K562 (cell line): Measurements from ENCODE around the gene PITPNC1. TPM values are rescaled to one million over a fixed set of nuclear protein-coding genes. Genes with fewer than 3 reads are reported as not detected.

ENCODE experiments used
- ATAC-seq: fragments of 200-7000 bp; cut with Tn5 transposase; 3 replicates; pipeline ENCODE4 v1.9.1; 2020; ENCODE audit warnings: moderate library complexity
- BruUV-seq: library from RNA; stranded (reverse); fragments of 400-500 nt; replicated peaks from 2 replicates; lab custom pipeline; 2021; lab: Mats Ljungman, UMichigan
- CTCF ChIA-PET: fragments of 300-600 bp; formaldehyde crosslinking; extraction: SDS; loops from one replicate; lab custom pipeline; 2021; ENCODE audit warnings: low intra/inter-chr PET ratio; lab: Yijun Ruan, JAX
- POLR2A ChIA-PET: fragments of 300-600, 350-650 bp; sonication (Branson Sonifier 250); formaldehyde crosslinking; extraction: SDS; loops from one replicate; lab custom pipeline; 2021; ENCODE audit warnings: antibody characterized with exemption, inconsistent platforms; lab: Yijun Ruan, JAX
- DNase-seq, 4 experiments: peaks; one replicate each; pipeline versions ENCODE4 v3.0.0 to v3.0.0-alpha.2; 2011 to 2018; ENCODE audit warnings: low spot score in 3 of 4, mixed read lengths in 3 of 4; ENCODE audit errors: extremely low read depth in 1 of 4
- FAIRE-seq: peaks from 2 replicates; lab custom pipeline; 2011; peaks lifted over from hg19 to GRCh38; lab: Jason Lieb, UNC
- H2AFZ ChIP-seq: 2 replicates; pipeline ENCODE4 v1.6.0; 2011; ENCODE audit warnings: low read depth, low read length, control low read depth, inconsistent platforms
- H3K27ac ChIP-seq: fragments of 200-600 bp; 3 replicates; pipeline ENCODE4 v1.8.0; 2011; ENCODE audit warnings: low read depth, mild to moderate bottlenecking, control low read depth, inconsistent platforms, low read length, moderate library complexity, mixed read lengths; ENCODE audit errors: extremely low read depth
- H3K27me3 ChIP-seq, 2 experiments: fragments of 300-600 bp in 1 of 2; 2 replicates in 1 of 2; 3 replicates in 1 of 2; pipeline versions ENCODE4 v1.6.0 to v1.8.0; 2011; ENCODE audit warnings: inconsistent platforms in 2 of 2, low read length in 2 of 2, mild to moderate bottlenecking in 1 of 2, mixed read lengths in 1 of 2, moderate library complexity in 1 of 2; ENCODE audit not compliant: control insufficient read depth in 2 of 2, insufficient read depth in 2 of 2
- H3K36me3 ChIP-seq: fragments of 300-600 bp; 3 replicates; pipeline ENCODE4 v1.8.0; 2011; ENCODE audit warnings: mild to moderate bottlenecking, low read length, inconsistent platforms; ENCODE audit not compliant: control insufficient read depth, insufficient read depth
- H3K4me1 ChIP-seq, 2 experiments: fragments of 200-600 bp in 1 of 2; replicated peaks in 1 of 2; 2 replicates in 1 of 2; 3 replicates in 1 of 2; pipeline versions ENCODE4 v1.5.1 to v1.8.0; 2011; ENCODE audit warnings: inconsistent platforms in 2 of 2, low read length in 2 of 2, mild to moderate bottlenecking in 1 of 2, mixed read lengths in 1 of 2, moderate library complexity in 1 of 2; ENCODE audit not compliant: control insufficient read depth in 2 of 2, insufficient read depth in 2 of 2
- H3K4me2 ChIP-seq: 2 replicates; pipeline ENCODE4 v1.6.1; 2011; ENCODE audit warnings: low read length, control low read depth, inconsistent platforms, mixed read lengths; ENCODE audit not compliant: insufficient read depth
- H3K4me3 ChIP-seq: fragments of 200-600 bp; sonication (generic), shearing (Covaris generic); 2 replicates; pipeline ENCODE4 v1.5.1; 2016; ENCODE audit warnings: control low read depth, inconsistent platforms
- H3K79me2 ChIP-seq: fragments of 200-600 bp; 3 replicates; pipeline ENCODE4 v1.8.0; 2011; ENCODE audit warnings: low read length, inconsistent platforms; ENCODE audit not compliant: control insufficient read depth, insufficient read depth
- H3K9ac ChIP-seq, 2 experiments: 2 replicates each; pipeline versions ENCODE4 v1.6.0 to v1.6.1; 2011; ENCODE audit warnings: low read depth in 2 of 2, low read length in 2 of 2, control low read depth in 1 of 2, inconsistent platforms in 1 of 2, mild to moderate bottlenecking in 1 of 2, mixed read lengths in 1 of 2; ENCODE audit not compliant: insufficient read depth in 1 of 2
- H3K9me1 ChIP-seq: one replicate; pipeline ENCODE4 v1.6.0; 2011; ENCODE audit warnings: inconsistent platforms, mild to moderate bottlenecking, low read length, moderate library complexity; ENCODE audit not compliant: control insufficient read depth, insufficient read depth
- H3K9me3 ChIP-seq: replicated peaks from 2 replicates; pipeline ENCODE4 v1.5.1; 2011; ENCODE audit warnings: low read depth, low read length, inconsistent platforms; ENCODE audit not compliant: control insufficient read depth, insufficient read depth
- H4K20me1 ChIP-seq: replicated peaks from 2 replicates; pipeline ENCODE4 v1.6.1; 2011; ENCODE audit warnings: low read length, inconsistent platforms, mixed read lengths; ENCODE audit not compliant: control insufficient read depth, insufficient read depth
- CBFA2T2 ChIP-seq: fragments of 450-650 bp; conservative IDR thresholded peaks from 2 replicates; pipeline ENCODE4 v1.6.1; 2017; ENCODE audit warnings: mild to moderate bottlenecking
- CCAR2 ChIP-seq: fragments of 200-400 bp; formaldehyde crosslinking; IDR thresholded peaks from 2 replicates; pipeline ENCODE4 v1.6.1; 2017; ENCODE audit warnings: mild to moderate bottlenecking, low read depth, low read length
- EGR1 ChIP-seq: fragments of 450-650 bp; conservative IDR thresholded peaks from 2 replicates; pipeline ENCODE4 v1.6.1; 2017; ENCODE audit warnings: mild to moderate bottlenecking
- FOXK2 ChIP-seq, 2 experiments: fragments of 450-650 bp; IDR thresholded peaks in 1 of 2; conservative IDR thresholded peaks in 1 of 2; 2 replicates each; pipeline ENCODE4 v1.6.1; 2016; ENCODE audit warnings: low read depth in 2 of 2, mild to moderate bottlenecking in 1 of 2
- GATA2 ChIP-seq: sonication (generic); formaldehyde crosslinking; IDR thresholded peaks from 2 replicates; pipeline ENCODE4 v1.4.0; 2020; ENCODE audit warnings: mild to moderate bottlenecking, missing genetic modification reagents
- GATAD2B ChIP-seq: fragments of 450-650 bp; IDR thresholded peaks from 2 replicates; pipeline ENCODE4 v1.6.1; 2017; ENCODE audit warnings: mild to moderate bottlenecking, borderline replicate concordance
- GTF2F1 ChIP-seq: IDR thresholded peaks from 2 replicates; pipeline ENCODE4 v1.6.1; 2011; ENCODE audit warnings: low read depth, low read length, improper control_type of control experiment
- HDAC3 ChIP-seq: fragments of 450-650 bp; IDR thresholded peaks from 2 replicates; pipeline ENCODE4 v1.6.1; 2018; ENCODE audit warnings: borderline replicate concordance, mild to moderate bottlenecking, moderate library complexity; ENCODE audit not compliant: partially characterized antibody
- HNRNPL ChIP-seq: fragments of 200-400 bp; formaldehyde crosslinking; IDR thresholded peaks from 2 replicates; pipeline ENCODE4 v1.6.1; 2017; ENCODE audit warnings: low read depth, mild to moderate bottlenecking, low read length
- JUND ChIP-seq, 2 experiments: IDR thresholded peaks; 2 replicates in 1 of 2; 3 replicates in 1 of 2; pipeline ENCODE4 v1.6.1; 2011; ENCODE audit warnings: borderline replicate concordance in 2 of 2, low read depth in 2 of 2, low read length in 2 of 2, improper control_type of control experiment in 1 of 2, missing biosample characterization in 1 of 2, missing genetic modification characterization in 1 of 2, missing genetic modification reagents in 1 of 2
- RBFOX2 ChIP-seq: fragments of 200-400 bp; formaldehyde crosslinking; IDR thresholded peaks from 2 replicates; pipeline ENCODE4 v1.6.1; 2017; ENCODE audit warnings: low read depth, mild to moderate bottlenecking, low read length, moderate library complexity
- STAT5B ChIP-seq: fragments of 250-450 bp; sonication (Bioruptor Pico); IDR thresholded peaks from 2 replicates; pipeline ENCODE4 v1.8.0; 2021; ENCODE audit warnings: mild to moderate bottlenecking, inconsistent platforms
- TBL1XR1 ChIP-seq, 2 experiments: IDR thresholded peaks; 2 replicates each; pipeline ENCODE4 v1.6.1; 2012; ENCODE audit warnings: improper control_type of control experiment in 2 of 2, low read length in 2 of 2, mild to moderate bottlenecking in 1 of 2
- WHSC1 ChIP-seq: IDR thresholded peaks from one replicate; pipeline ENCODE4 v1.6.1; 2012; ENCODE audit warnings: low read length, control low read depth, inconsistent platforms
- ZNF184 ChIP-seq: sonication (generic); formaldehyde crosslinking; IDR thresholded peaks from 2 replicates; pipeline ENCODE4 v1.5.0; 2020; ENCODE audit warnings: missing genetic modification reagents
- ZNF644 ChIP-seq: fragments of 200-800 bp; sonication (Bioruptor generic); IDR thresholded peaks from 2 replicates; pipeline ENCODE4 v1.6.1; 2016; ENCODE audit warnings: low read depth, missing genetic modification characterization, missing compliant biosample characterization
- ZNF785 ChIP-seq: fragments of 250-450 bp; sonication (Bioruptor Pico); IDR thresholded peaks from 2 replicates; pipeline ENCODE4 v1.4.0; 2020; ENCODE audit warnings: mild to moderate bottlenecking
- WGBS: fragments of 100-300 bp; shearing (Covaris generic); methylation state at CpG from one replicate; pipeline ENCODE4 v1.1.6; 2016; ENCODE audit warnings: low coverage, mixed read lengths; ENCODE audit not compliant: insufficient coverage; ENCODE audit errors: missing lambda C conversion rate; 5-methylcytosine and 5-hydroxymethylcytosine counted together
- in situ Hi-C: fragments of 300-500 bp; cut with MboI; formaldehyde crosslinking; loops from 4 replicates; pipeline ENCODE4 v1.15.0; 2018; ENCODE audit warnings: inconsistent platforms, mixed read lengths
- intact Hi-C: fragments of 100-400 bp; cut with micrococcal nuclease; formaldehyde crosslinking; loops from 2 replicates; pipeline ENCODE4 v1.14.2; 2022
- polyA plus RNA-seq, 8 experiments: library from polyadenylated mRNA; depleted of rRNA in 4 of 8; stranded (reverse) in 5 of 8; unstranded in 3 of 8; fragments of >200 nt; fragmentation: Nextera tagmentation in 2 of 8; fragmentation: Illumina TruSeq in 1 of 8; extraction: Ambion mirVana in 2 of 8; extraction: Trizol in 1 of 8; gene quantifications; 2 replicates each; pipeline versions ENCODE4 v1.2.1 to v1.2.3, GENCODE V29; 2011 to 2014; ENCODE audit warnings: inconsistent platforms in 1 of 8, missing spikeins in 1 of 8
- total RNA-seq, 7 experiments: library from RNA; depleted of rRNA in 6 of 7; stranded (reverse); fragments of >200 nt in 6 of 7; fragmentation: Illumina TruSeq in 2 of 7; extraction: Trizol in 2 of 7; gene quantifications; 2 replicates each; pipeline versions ENCODE4 v1.2.1 to v1.2.3, GENCODE V29; 2011 to 2021; ENCODE audit warnings: low replicate concordance in 1 of 7
- TF ChIP-seq, protein P1 (sequence below): sonication (generic); formaldehyde crosslinking; IDR thresholded peaks from 2 replicates; pipeline ENCODE4 v1.8.0; 2022; ENCODE audit warnings: missing genetic modification reagents, mild to moderate bottlenecking, borderline replicate concordance
- TF ChIP-seq, protein P2 (sequence below): sonication (generic); formaldehyde crosslinking; IDR thresholded peaks from 2 replicates; pipeline ENCODE4 v1.8.0; 2022; ENCODE audit warnings: mild to moderate bottlenecking, missing genetic modification reagents
- TF ChIP-seq, protein P3 (sequence below): fragments of 450-650 bp; IDR thresholded peaks from 2 replicates; pipeline ENCODE4 v1.6.1; 2014; ENCODE audit warnings: low read depth, mild to moderate bottlenecking, moderate library complexity, borderline replicate concordance

PITPNC1 gene
- total and polyA plus RNA-seq, 9 of the 15 experiments (the other 6 are each of a cell fraction or from before 2014, with no cell fraction given), result 0.11 to 1.1 (median 0.65) TPM

DNA sequence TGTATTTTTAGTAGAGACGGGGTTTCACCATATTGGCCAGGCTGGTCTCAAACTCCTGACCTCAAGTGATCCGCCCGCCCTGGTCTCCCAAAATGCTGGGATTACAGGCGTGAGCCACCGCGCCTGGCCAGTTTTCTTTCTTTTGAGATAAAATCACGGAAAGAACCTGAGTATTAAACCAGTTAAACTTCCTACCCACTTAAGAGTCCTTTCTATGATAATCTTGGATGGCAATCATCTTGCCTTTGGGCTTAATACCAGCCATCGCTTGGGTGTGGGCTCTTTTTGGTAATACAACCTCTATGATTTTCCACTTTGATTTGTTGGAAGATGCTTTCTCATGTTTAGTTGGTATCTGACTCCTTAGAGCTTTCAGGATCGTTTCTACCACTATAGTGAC is 24.0 kb downstream of the PITPNC1 start:
- no peak overlapping the region for H3K4me2 ChIP-seq
- no peak overlapping the region for H3K9ac ChIP-seq
- no peaks in the 10 kb centered on the region for H3K9me3 ChIP-seq
- in situ Hi-C loops (no loop called here), intact Hi-C loops (no loop called here)
- TF ChIP-seq, protein P1, sequence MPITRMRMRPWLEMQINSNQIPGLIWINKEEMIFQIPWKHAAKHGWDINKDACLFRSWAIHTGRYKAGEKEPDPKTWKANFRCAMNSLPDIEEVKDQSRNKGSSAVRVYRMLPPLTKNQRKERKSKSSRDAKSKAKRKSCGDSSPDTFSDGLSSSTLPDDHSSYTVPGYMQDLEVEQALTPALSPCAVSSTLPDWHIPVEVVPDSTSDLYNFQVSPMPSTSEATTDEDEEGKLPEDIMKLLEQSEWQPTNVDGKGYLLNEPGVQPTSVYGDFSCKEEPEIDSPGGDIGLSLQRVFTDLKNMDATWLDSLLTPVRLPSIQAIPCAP (CRISPR knock-in tag), result no peak
- TF ChIP-seq CBFA2T2 (no peak), FOXK2 (conservative IDR thresholded peaks at IDR 0.05 in 1 of 2, IDR thresholded peaks at IDR 0.05 in 1 of 2; ENCODE audit: low read depth in 2 of 2) (no peak), RBFOX2 (no peak), GATA2 (CRISPR knock-in tag) (no peak), GTF2F1 (no peak), EGR1 (no peak), WHSC1 (no peak), GATAD2B (no peak), STAT5B (CRISPR knock-in tag) (no peak), HDAC3 (no peak), CCAR2 (no peak), ZNF184 (CRISPR knock-in tag) (no peak), HNRNPL (no peak), TBL1XR1 (IDR thresholded peaks at IDR 0.05; ENCODE audit: low read length in 2 of 2) (no peak), ZNF644 (tag) (no peak), ZNF785 (CRISPR knock-in tag) (no peak), JUND (IDR thresholded peaks at IDR 0.05; ENCODE audit: borderline replicate concordance, low read depth, low read length) (no peak), JUND (tag; IDR thresholded peaks at IDR 0.05; ENCODE audit: borderline replicate concordance, low read depth, low read length) (no peak)
- TF ChIP-seq, protein P2, sequence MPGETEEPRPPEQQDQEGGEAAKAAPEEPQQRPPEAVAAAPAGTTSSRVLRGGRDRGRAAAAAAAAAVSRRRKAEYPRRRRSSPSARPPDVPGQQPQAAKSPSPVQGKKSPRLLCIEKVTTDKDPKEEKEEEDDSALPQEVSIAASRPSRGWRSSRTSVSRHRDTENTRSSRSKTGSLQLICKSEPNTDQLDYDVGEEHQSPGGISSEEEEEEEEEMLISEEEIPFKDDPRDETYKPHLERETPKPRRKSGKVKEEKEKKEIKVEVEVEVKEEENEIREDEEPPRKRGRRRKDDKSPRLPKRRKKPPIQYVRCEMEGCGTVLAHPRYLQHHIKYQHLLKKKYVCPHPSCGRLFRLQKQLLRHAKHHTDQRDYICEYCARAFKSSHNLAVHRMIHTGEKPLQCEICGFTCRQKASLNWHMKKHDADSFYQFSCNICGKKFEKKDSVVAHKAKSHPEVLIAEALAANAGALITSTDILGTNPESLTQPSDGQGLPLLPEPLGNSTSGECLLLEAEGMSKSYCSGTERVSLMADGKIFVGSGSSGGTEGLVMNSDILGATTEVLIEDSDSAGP (CRISPR knock-in tag), result no peak
- TF ChIP-seq, protein P3, sequence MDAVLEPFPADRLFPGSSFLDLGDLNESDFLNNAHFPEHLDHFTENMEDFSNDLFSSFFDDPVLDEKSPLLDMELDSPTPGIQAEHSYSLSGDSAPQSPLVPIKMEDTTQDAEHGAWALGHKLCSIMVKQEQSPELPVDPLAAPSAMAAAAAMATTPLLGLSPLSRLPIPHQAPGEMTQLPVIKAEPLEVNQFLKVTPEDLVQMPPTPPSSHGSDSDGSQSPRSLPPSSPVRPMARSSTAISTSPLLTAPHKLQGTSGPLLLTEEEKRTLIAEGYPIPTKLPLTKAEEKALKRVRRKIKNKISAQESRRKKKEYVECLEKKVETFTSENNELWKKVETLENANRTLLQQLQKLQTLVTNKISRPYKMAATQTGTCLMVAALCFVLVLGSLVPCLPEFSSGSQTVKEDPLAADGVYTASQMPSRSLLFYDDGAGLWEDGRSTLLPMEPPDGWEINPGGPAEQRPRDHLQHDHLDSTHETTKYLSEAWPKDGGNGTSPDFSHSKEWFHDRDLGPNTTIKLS, result no peak
- no peak overlapping the region for H3K4me3 ChIP-seq
- no TSS peak for BruUV-seq
- ATAC-seq (no peak), FAIRE-seq (no peak), DNase-seq (no peak)
- H4K20me1 ChIP-seq, result no peaks in the 10 kb centered on the region
- no peak overlapping the region for H3K27ac ChIP-seq
- H2AFZ ChIP-seq, result no peak overlapping the region
- H3K27me3 ChIP-seq, result peaks cover 16 to 26% of the 10 kb centered on the region in 2 experiments; a peak in 4 of 5 replicates
- ChIA-PET POLR2A (interaction anchor here (0.6 kb wide), 1 partner anchor 17 kb away, joined by 4 read pairs; no protein-coding TSS in a partner anchor), CTCF (no interaction called here)
- H3K79me2 ChIP-seq, result no peaks in the 10 kb centered on the region
- H3K9me1 ChIP-seq, result no peaks in the 10 kb centered on the region
- H3K36me3 ChIP-seq, result no peaks in the 10 kb centered on the region
- whole genome bisulfite sequencing, result 27% methylated on average over 9 of the region's 9 CpGs
- H3K4me1 ChIP-seq, result no peaks in the 10 kb centered on the region
